A549 (cell line): ENCODE results near the gene WDR82. TPM values are rescaled to one million over a fixed set of nuclear protein-coding genes. Genes with fewer than 3 reads are reported as not detected.

ENCODE experiments used
- ATAC-seq, 2 experiments: fragments of 200-7000 bp in 1 of 2; fragments of >200 bp in 1 of 2; cut with Nextera tagmentation in 1 of 2; cut with Tn5 transposase in 1 of 2; 3 replicates each; pipeline versions ENCODE4 v1.8.0 to v1.9.1; 2018 to 2020; ENCODE audit warnings: mild to moderate bottlenecking in 1 of 2, moderate library complexity in 1 of 2
- CTCF ChIA-PET: fragments of 300-600 bp; sonication (Branson Sonifier 250); formaldehyde crosslinking; extraction: SDS; loops from one replicate; lab custom pipeline; 2021; ENCODE audit warnings: antibody characterized with exemption, inconsistent platforms; lab: Yijun Ruan, JAX
- POLR2A ChIA-PET: fragments of 350-600 bp; formaldehyde crosslinking; extraction: SDS; loops from one replicate; lab custom pipeline; 2021; ENCODE audit warnings: antibody characterized with exemption, inconsistent platforms; lab: Yijun Ruan, JAX
- DNase-seq, 2 experiments: peaks; one replicate each; pipeline versions ENCODE4 v3.0.0 to v3.0.0-alpha.2; 2011 to 2016; ENCODE audit warnings: low read depth in 1 of 2, low spot score in 1 of 2
- FAIRE-seq: peaks from 2 replicates; lab custom pipeline; 2011; peaks lifted over from hg19 to GRCh38; lab: Jason Lieb, UNC
- H3K27ac ChIP-seq, 2 experiments: fragments of >200 bp; sonication (Bioruptor Twin); formaldehyde crosslinking; 3 replicates each; pipeline ENCODE4 v1.5.1; 2016 to 2017
- H3K4me1 ChIP-seq: fragments of >200 bp; sonication (Bioruptor Twin); formaldehyde crosslinking; 3 replicates; pipeline ENCODE4 v1.6.1; 2016
- H3K4me2 ChIP-seq: fragments of >200 bp; sonication (Bioruptor Twin); formaldehyde crosslinking; 3 replicates; pipeline ENCODE4 v1.6.1; 2016
- H3K4me3 ChIP-seq: fragments of >200 bp; sonication (Bioruptor Twin); formaldehyde crosslinking; 3 replicates; pipeline ENCODE4 v1.5.1; 2016
- H3K9me3 ChIP-seq: fragments of >200 bp; sonication (Bioruptor Twin); formaldehyde crosslinking; 3 replicates; pipeline ENCODE4 v1.6.1; 2016
- BCL3 ChIP-seq: fragments of >200 bp; sonication (Bioruptor Twin); formaldehyde crosslinking; IDR thresholded peaks from 3 replicates; pipeline ENCODE4 v1.6.1; 2016
- BHLHE40 ChIP-seq: IDR thresholded peaks from 2 replicates; pipeline ENCODE4 v1.6.1; 2012; ENCODE audit warnings: low read depth, low read length, inconsistent platforms
- CBX2 ChIP-seq: fragments of 200-600 bp; sonication (generic); IDR thresholded peaks from 2 replicates; pipeline ENCODE4 v1.6.1; 2016; ENCODE audit warnings: low read depth, mild to moderate bottlenecking, borderline replicate concordance
- CBX8 ChIP-seq: fragments of 200-600 bp; sonication (generic); IDR thresholded peaks from 2 replicates; pipeline ENCODE4 v1.6.1; 2016
- CHD4 ChIP-seq: fragments of 200-600 bp; sonication (generic); IDR thresholded peaks from 2 replicates; pipeline ENCODE4 v1.6.1; 2016; ENCODE audit warnings: antibody characterized with exemption, mild to moderate bottlenecking, borderline replicate concordance
- ESRRA ChIP-seq: fragments of 150-350 bp; IDR thresholded peaks from 2 replicates; pipeline ENCODE4 v1.6.1; 2014; ENCODE audit warnings: mild to moderate bottlenecking, low read length, borderline replicate concordance
- FOSB ChIP-seq: fragments of 250-450 bp; sonication (Bioruptor Pico); IDR thresholded peaks from 2 replicates; pipeline ENCODE4 v1.5.0; 2020; ENCODE audit warnings: mild to moderate bottlenecking, moderate library complexity
- FOSL2 ChIP-seq, 2 experiments: fragments of 450-650 bp in 1 of 2; fragments of >200 bp in 1 of 2; sonication (Bioruptor Twin) in 1 of 2; formaldehyde crosslinking; IDR thresholded peaks; 2 replicates each; pipeline versions ENCODE4 v1.5.0 to v1.6.1; 2016 to 2020; ENCODE audit warnings: mild to moderate bottlenecking in 1 of 2, moderate library complexity in 1 of 2
- HES2 ChIP-seq: fragments of >200 bp; sonication (Bioruptor Twin); formaldehyde crosslinking; IDR thresholded peaks from 2 replicates; pipeline ENCODE4 v1.6.1; 2016
- HMGXB4 ChIP-seq: fragments of 250-450 bp; sonication (Bioruptor Pico); IDR thresholded peaks from 2 replicates; pipeline ENCODE4 v1.5.0; 2021; ENCODE audit warnings: mild to moderate bottlenecking, moderate library complexity, borderline replicate concordance
- HOXB5 ChIP-seq: fragments of 250-450 bp; sonication (Bioruptor Pico); IDR thresholded peaks from 2 replicates; pipeline ENCODE4 v1.5.0; 2020; ENCODE audit warnings: mild to moderate bottlenecking, moderate library complexity
- KDM1A ChIP-seq: fragments of 200-600 bp; sonication (generic); IDR thresholded peaks from 2 replicates; pipeline ENCODE4 v1.6.1; 2016; ENCODE audit warnings: low read depth, mild to moderate bottlenecking
- MAFK ChIP-seq: fragments of 450-650 bp; IDR thresholded peaks from 2 replicates; pipeline ENCODE4 v1.6.1; 2014; ENCODE audit not compliant: partially characterized antibody
- MAX ChIP-seq: IDR thresholded peaks from 2 replicates; pipeline ENCODE4 v1.6.1; 2012
- MAZ ChIP-seq: fragments of 150-350 bp; IDR thresholded peaks from 2 replicates; pipeline ENCODE4 v1.6.1; 2014; ENCODE audit warnings: antibody characterized with exemption, low read depth, low read length, borderline replicate concordance
- POLR2AphosphoS2 ChIP-seq: conservative IDR thresholded peaks from 2 replicates; pipeline ENCODE4 v1.6.1; 2012; ENCODE audit warnings: low read length, improper control_type of control experiment, inconsistent platforms
- RARB ChIP-seq: fragments of 250-450 bp; sonication (Bioruptor Pico); IDR thresholded peaks from 2 replicates; pipeline ENCODE4 v1.8.0; 2021; ENCODE audit warnings: mild to moderate bottlenecking, moderate library complexity
- RCOR1 ChIP-seq: fragments of 150-350 bp; IDR thresholded peaks from 2 replicates; pipeline ENCODE4 v1.6.1; 2014; ENCODE audit warnings: antibody characterized with exemption, low read length, low read depth
- USF2 ChIP-seq: fragments of 450-650 bp; IDR thresholded peaks from 2 replicates; pipeline ENCODE4 v1.6.1; 2014; ENCODE audit warnings: antibody characterized with exemption
- ZNF302 ChIP-seq: fragments of 250-450 bp; sonication (Bioruptor Pico); IDR thresholded peaks from 2 replicates; pipeline ENCODE4 v1.9.0; 2021; ENCODE audit warnings: inconsistent platforms, mild to moderate bottlenecking, moderate library complexity
- WGBS: methylation state at CpG from one replicate; pipeline ENCODE4 v1.1.6; 2017; ENCODE audit errors: missing lambda C conversion rate; 5-methylcytosine and 5-hydroxymethylcytosine counted together
- polyA plus RNA-seq, 4 experiments: library from polyadenylated mRNA; depleted of rRNA in 3 of 4; stranded (reverse); fragments of >200 nt; fragmentation: RNase III in 1 of 4; extraction: RNeasy Plus Mini Kit Qiagen cat#74134 plus additional on column Dnase treatment in 1 of 4; gene quantifications; 2 replicates in 3 of 4; 3 replicates in 1 of 4; pipeline ENCODE4 v1.2.3, GENCODE V29; 2011 to 2017

Gene WDR82
- polyA plus RNA-seq, 2 of the 4 experiments (the other 2 are of a cell fraction): 50.6 to 52.7 TPM

- H3K9me3 ChIP-seq: no peaks in the 10 kb centered on the region
- peaks cover 32% of the 10 kb centered on the region for H3K4me1 ChIP-seq
- 0% methylated on average over 8 of the region's 11 CpGs for WGBS
- FAIRE-seq (no peak), ATAC-seq (peak; percentile 26 to 27), DNase-seq (peak; percentile 20 to 29)
- POLR2A ChIA-PET: interaction anchor here (0.9 to 2.4 kb wide), 5 partner anchors 10 to 84 kb away, joined by 3 to 28 read pairs (median 3); partner anchors contain the start of genes POC1A and WDR82
- H3K4me2 ChIP-seq: peak overlapping the region; percentile 79
- CTCF ChIA-PET: interaction anchor here (0.5 to 11.4 kb wide), 9 partner anchors 11 to 208 kb away, joined by 3 to 198 read pairs (median 5); partner anchors contain the start of genes TLR9 and WDR82
- peak overlapping the region; percentile 96 for H3K4me3 ChIP-seq
- peak overlapping the region; percentile 98 for H3K27ac ChIP-seq
- TF ChIP-seq ESRRA: peak; percentile 82; the same call in 1 of the 2 replicates
- TF ChIP-seq HOXB5 (CRISPR knock-in tag): no peak
- no peak for TF ChIP-seq CBX8
- no peak for TF ChIP-seq RCOR1
- 0 out of 2 replicates have a peak, but pooled peaks have one; percentile 4 for TF ChIP-seq MAX
- TF ChIP-seq RARB (CRISPR knock-in tag): no peak
- peak; percentile 97 for TF ChIP-seq KDM1A
- TF ChIP-seq, all 56 proteins: peak for 3
Observed at GRCh38 chr3:52238193-52238760, 40.2 kb downstream of the WDR82 start.

GRCh38 chr3:52237657-52238172 lies 40.7 kb downstream of the WDR82 start:
- 0% methylated on average over 1 of the region's 8 CpGs for WGBS
- no peaks in the 10 kb centered on the region for H3K9me3 ChIP-seq
- ATAC-seq (peak; percentile 78 to 85), FAIRE-seq (no peak), DNase-seq (peak; percentile 70 to 92)
- no peak for TF ChIP-seq RARB (CRISPR knock-in tag)
- TF ChIP-seq BCL3: no peak
- TF ChIP-seq FOSB (CRISPR knock-in tag): no peak
- no peak for TF ChIP-seq FOSL2 (IDR thresholded peaks at IDR 0.05)
- TF ChIP-seq FOSL2 (CRISPR knock-in tag; IDR thresholded peaks at IDR 0.05): peak; percentile 72
- no peak for TF ChIP-seq ZNF302 (CRISPR knock-in tag)
- no peak for TF ChIP-seq HES2
- TF ChIP-seq POLR2AphosphoS2: no peak
- no peak for TF ChIP-seq USF2
- no peak for TF ChIP-seq MAFK
- POLR2A ChIA-PET: interaction anchor here (0.7 to 2.4 kb wide), 5 partner anchors 11 to 242 kb away, joined by 3 to 28 read pairs (median 3); partner anchors contain the start of genes GLYCTK, RPL29 and WDR82
- peak overlapping the region; percentile 98 for H3K27ac ChIP-seq
- H3K4me1 ChIP-seq: peaks cover 32% of the 10 kb centered on the region
- peak overlapping the region; percentile 96 for H3K4me3 ChIP-seq
- peak overlapping the region; percentile 79 for H3K4me2 ChIP-seq
- CTCF ChIA-PET: interaction anchor here (0.5 to 11.4 kb wide), 7 partner anchors 11 to 209 kb away, joined by 3 to 198 read pairs (median 5); partner anchors contain the start of genes TLR9 and WDR82

GRCh38 chr3:52237006-52237656 lies 41.3 kb downstream of the WDR82 start:
- peak overlapping the region; percentile 98 for H3K27ac ChIP-seq
- TF ChIP-seq CBX2 (no peak), CHD4 (no peak), HMGXB4 (no peak), MAX (no peak), MAZ (no peak), BHLHE40 (no peak)
- 86% methylated on average over 3 of the region's 6 CpGs for WGBS
- peaks cover 32% of the 10 kb centered on the region for H3K4me1 ChIP-seq
- H3K4me2 ChIP-seq: peak overlapping the region; percentile 79
- peak overlapping the region; percentile 96; the same call in 2 of the 3 replicates for H3K4me3 ChIP-seq
- ChIA-PET POLR2A (interaction anchor here (0.7 to 2.4 kb wide), 5 partner anchors 11 to 241 kb away, joined by 3 to 28 read pairs (median 3); partner anchors contain the start of genes GLYCTK, RPL29 and WDR82), CTCF (interaction anchor here (1.2 to 11.4 kb wide), 5 partner anchors 12 to 210 kb away, joined by 3 to 198 read pairs (median 9); partner anchors contain the start of genes TLR9 and WDR82)
- FAIRE-seq (no peak), ATAC-seq (peak; percentile 1 to 4; a peak in 3 of 6 replicates), DNase-seq (no peak)
- H3K9me3 ChIP-seq: no peaks in the 10 kb centered on the region
